HCT116 (cell line): ENCODE data around the gene TTLL11. TPM values are rescaled to one million over a fixed set of nuclear protein-coding genes. Genes with fewer than 3 reads are reported as not detected.

Source experiments
- ATAC-seq: fragments of 200-7000 bp; cut with Tn5 transposase; 2 replicates; pipeline ENCODE4 v1.9.1; 2020; ENCODE audit warnings: mild to moderate bottlenecking, moderate library complexity
- BruUV-seq: library from RNA; stranded (reverse); fragments of 400-500 nt; replicated peaks from 2 replicates; lab custom pipeline; 2021; lab: Mats Ljungman, UMichigan
- CTCF ChIA-PET: fragments of 300-600 bp; sonication (Branson Sonifier 250); formaldehyde crosslinking; loops from one replicate; lab custom pipeline; 2021; ENCODE audit warnings: antibody characterized with exemption; lab: Charles Lee
- POLR2A ChIA-PET: fragments of 300-600, 350-600 bp; sonication (Branson Sonifier 250); formaldehyde crosslinking; loops from one replicate; lab custom pipeline; 2021; ENCODE audit warnings: antibody characterized with exemption; lab: Charles Lee
- RAD21 ChIA-PET, 2 experiments: fragments of 300-600 bp; sonication (Branson Sonifier 250); formaldehyde crosslinking; loops; one replicate each; lab custom pipeline; 2023; ENCODE audit warnings: low total read pairs in 2 of 2; ENCODE audit not compliant: uncharacterized antibody in 2 of 2, unreplicated experiment in 2 of 2, low non-redundant PET in 1 of 2; lab: Charles Lee
- DNase-seq: peaks from one replicate; pipeline ENCODE4 v3.0.0-alpha.2; 2010; ENCODE audit warnings: low read depth, low spot score
- H2AFZ ChIP-seq: fragments of 200-600 bp; shearing (Covaris generic), sonication (generic); 2 replicates; pipeline ENCODE4 v1.6.1; 2017; ENCODE audit warnings: low read depth, mixed run types, mixed read lengths, antibody characterized with exemption, low read length; ENCODE audit not compliant: poor library complexity, severe bottlenecking
- H3K27ac ChIP-seq: 2 replicates; pipeline ENCODE4 v1.5.1; 2012; ENCODE audit warnings: low read depth, low read length
- H3K27me3 ChIP-seq: fragments of 200-600 bp; sonication (generic); 2 replicates; pipeline ENCODE4 v1.6.1; 2016; ENCODE audit warnings: mixed run types, low read length, mixed read lengths; ENCODE audit not compliant: insufficient read depth
- H3K36me3 ChIP-seq, 2 experiments: fragments of 200-500 bp in 1 of 2; fragments of 200-600 bp in 1 of 2; sonication (Bioruptor generic) in 1 of 2; sonication (generic) in 1 of 2; 2 replicates each; pipeline versions ENCODE4 v1.5.1 to v1.6.1; 2014 to 2016; ENCODE audit warnings: low read length in 2 of 2, inconsistent platforms in 1 of 2, mixed read lengths in 1 of 2, mixed run types in 1 of 2; ENCODE audit not compliant: insufficient read depth in 2 of 2, control insufficient read depth in 1 of 2
- H3K4me1 ChIP-seq, 2 experiments: fragments of 200-600 bp in 1 of 2; sonication (generic) in 1 of 2; 2 replicates each; pipeline versions ENCODE4 v1.5.1 to v1.6.1; 2012 to 2017; ENCODE audit warnings: low read length in 2 of 2, inconsistent platforms in 1 of 2, mild to moderate bottlenecking in 1 of 2, mixed read lengths in 1 of 2, mixed run types in 1 of 2, moderate library complexity in 1 of 2; ENCODE audit not compliant: insufficient read depth in 2 of 2, control insufficient read depth in 1 of 2
- H3K4me2 ChIP-seq: fragments of 200-600 bp; sonication (generic); 2 replicates; pipeline ENCODE4 v1.6.1; 2017; ENCODE audit warnings: mixed run types, low read length, mixed read lengths
- H3K4me3 ChIP-seq, 2 experiments: fragments of 200-600 bp in 1 of 2; sonication (generic) in 1 of 2; replicated peaks in 1 of 2; 2 replicates each; pipeline ENCODE4 v1.5.1; 2011 to 2016; ENCODE audit warnings: low read length in 2 of 2, control low read depth in 1 of 2, low read depth in 1 of 2, mild to moderate bottlenecking in 1 of 2, mixed read lengths in 1 of 2, mixed run types in 1 of 2
- H3K79me2 ChIP-seq: fragments of 200-600 bp; sonication (generic); 2 replicates; pipeline ENCODE4 v1.6.1; 2017; ENCODE audit warnings: mild to moderate bottlenecking, mixed run types, low read length, moderate library complexity, mixed read lengths; ENCODE audit not compliant: insufficient read depth
- H3K9ac ChIP-seq: fragments of 200-600 bp; sonication (generic); 2 replicates; pipeline ENCODE4 v1.6.1; 2016; ENCODE audit warnings: low read length, mixed read lengths
- H3K9me2 ChIP-seq: fragments of 200-600 bp; sonication (generic), shearing (Covaris generic); 2 replicates; pipeline ENCODE4 v1.6.1; 2017; ENCODE audit warnings: mixed run types, mild to moderate bottlenecking, moderate library complexity; ENCODE audit not compliant: insufficient read depth
- H3K9me3 ChIP-seq, 2 experiments: fragments of 200-500 bp in 1 of 2; fragments of 200-600 bp in 1 of 2; sonication (Bioruptor generic) in 1 of 2; sonication (generic) in 1 of 2; 2 replicates each; pipeline ENCODE4 v1.6.1; 2014 to 2017; ENCODE audit warnings: low read length in 2 of 2, mixed read lengths in 2 of 2, inconsistent platforms in 1 of 2, low read depth in 1 of 2, mild to moderate bottlenecking in 1 of 2, mixed run types in 1 of 2, moderate library complexity in 1 of 2; ENCODE audit not compliant: control insufficient read depth in 1 of 2, insufficient read depth in 1 of 2
- H4K20me1 ChIP-seq: fragments of 200-600 bp; sonication (generic), shearing (Covaris generic); 2 replicates; pipeline ENCODE4 v1.6.1; 2017; ENCODE audit warnings: mixed run types, mild to moderate bottlenecking, moderate library complexity; ENCODE audit not compliant: insufficient read depth
- CBX3 ChIP-seq: IDR thresholded peaks from 2 replicates; pipeline ENCODE4 v1.6.1; 2012; ENCODE audit warnings: low read depth
- CEBPB ChIP-seq: IDR thresholded peaks from 2 replicates; pipeline ENCODE4 v1.6.1; 2012; ENCODE audit warnings: low read depth
- CTCF ChIP-seq, 3 experiments: fragments of 200-600 bp in 1 of 3; sonication (generic) in 1 of 3; IDR thresholded peaks in 2 of 3; conservative IDR thresholded peaks in 1 of 3; 2 replicates each; pipeline ENCODE4 v1.5.1; 2012 to 2017; ENCODE audit warnings: low read depth in 2 of 3, low read length in 2 of 3, antibody characterized with exemption in 1 of 3, borderline replicate concordance in 1 of 3, control low read depth in 1 of 3, mild to moderate bottlenecking in 1 of 3, mixed read lengths in 1 of 3, mixed run types in 1 of 3, moderate library complexity in 1 of 3; ENCODE audit not compliant: insufficient read depth in 1 of 3
- EGR1 ChIP-seq: IDR thresholded peaks from 2 replicates; pipeline ENCODE4 v1.6.1; 2012; ENCODE audit warnings: low read depth
- ELF1 ChIP-seq: IDR thresholded peaks from 2 replicates; pipeline ENCODE4 v1.6.1; 2012; ENCODE audit warnings: low read depth, borderline replicate concordance
- EZH2 ChIP-seq: fragments of 200-600 bp; sonication (generic); IDR thresholded peaks from 2 replicates; pipeline ENCODE4 v1.6.1; 2017; ENCODE audit warnings: antibody characterized with exemption, mixed run types
- MAX ChIP-seq: IDR thresholded peaks from 2 replicates; pipeline ENCODE4 v1.6.1; 2012
- POLR2A ChIP-seq: IDR thresholded peaks from 2 replicates; pipeline ENCODE4 v1.7.0; 2011; ENCODE audit warnings: borderline replicate concordance; ENCODE audit not compliant: insufficient read depth, insufficient read length; ENCODE audit errors: extremely low read depth
- RAD21 ChIP-seq: IDR thresholded peaks from 2 replicates; pipeline ENCODE4 v1.6.1; 2012; ENCODE audit warnings: low read depth, mild to moderate bottlenecking
- SIN3A ChIP-seq: IDR thresholded peaks from 2 replicates; pipeline ENCODE4 v1.6.1; 2012; ENCODE audit warnings: low read depth
- SP1 ChIP-seq: IDR thresholded peaks from 2 replicates; pipeline ENCODE4 v1.6.1; 2012; ENCODE audit warnings: low read depth
- SRF ChIP-seq: IDR thresholded peaks from 2 replicates; pipeline ENCODE4 v1.6.1; 2012; ENCODE audit warnings: low read depth
- TCF7L2 ChIP-seq: IDR thresholded peaks from 2 replicates; pipeline ENCODE4 v1.7.0; 2011; ENCODE audit warnings: borderline replicate concordance, inconsistent platforms; ENCODE audit not compliant: insufficient read depth, insufficient read length; ENCODE audit errors: extremely low read depth
- ZBTB33 ChIP-seq: IDR thresholded peaks from 2 replicates; pipeline ENCODE4 v1.6.1; 2011; ENCODE audit warnings: mild to moderate bottlenecking, low read length, moderate library complexity; ENCODE audit not compliant: insufficient replicate concordance; ENCODE audit errors: extremely low read depth
- ZNF274 ChIP-seq: fragments of 200-500 bp; sonication (Bioruptor generic); IDR thresholded peaks from 2 replicates; pipeline ENCODE4 v1.6.1; 2014; ENCODE audit warnings: mild to moderate bottlenecking, low read depth, low read length, inconsistent platforms
- intact Hi-C: fragments of 100-400 bp; cut with micrococcal nuclease; formaldehyde crosslinking; loops from 2 replicates; pipeline ENCODE4 v1.10.0; 2022
- total RNA-seq: library from RNA; stranded (reverse); gene quantifications from one replicate; pipeline ENCODE4 v1.2.1, GENCODE V29; 2021; ENCODE audit not compliant: unreplicated experiment

Gene TTLL11
- total RNA-seq, 1 experiment from 2014 or later = 2.2 TPM

DNA sequence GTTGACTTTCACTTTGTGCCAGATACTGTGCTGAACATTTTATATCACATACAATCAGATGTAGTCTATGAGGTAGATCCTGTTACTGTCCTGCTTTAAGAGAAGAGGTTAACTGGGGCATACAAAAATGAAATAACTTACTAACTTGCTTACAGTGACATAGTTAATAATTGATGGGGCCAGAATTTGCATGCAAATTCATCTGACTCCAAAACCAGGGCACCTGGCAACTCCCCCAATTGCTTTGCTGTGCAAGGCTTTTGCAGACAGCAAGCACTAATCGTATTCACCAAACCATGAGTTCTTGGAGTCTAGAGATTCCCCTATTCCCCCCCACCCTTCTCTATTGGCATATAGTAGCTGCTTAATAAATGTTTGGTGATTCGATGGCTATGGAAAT lies 155.9 kb downstream of the TTLL11 start:
- TF ChIP-seq CBX3 = no peak
- no peak for TF ChIP-seq ELF1
- TF ChIP-seq SP1 = no peak
- no peak for TF ChIP-seq CTCF (IDR thresholded peaks at IDR 0.05 in 2 of 3, conservative IDR thresholded peaks at IDR 0.05 in 1 of 3; ENCODE audit: borderline replicate concordance in 1 of 3, insufficient read depth in 1 of 3, low read depth in 2 of 3, low read length in 2 of 3)
- no peak for TF ChIP-seq MAX
- TF ChIP-seq POLR2A = no peak
- TF ChIP-seq ZNF274 = no peak
- TF ChIP-seq ZBTB33 = no peak
- no peak for TF ChIP-seq EGR1
- no peak for TF ChIP-seq EZH2
- no peak for TF ChIP-seq SRF
- TF ChIP-seq SIN3A = no peak
- no peak for TF ChIP-seq RAD21
- no peak for TF ChIP-seq CEBPB
- no peak for TF ChIP-seq TCF7L2
- ChIA-PET POLR2A (no interaction called here), CTCF (no interaction called here), RAD21 (no interaction called here)
- Histone ChIP-seq H3K27me3 (peaks cover 2% of the 10 kb centered on the region; the same call in 1 of the 2 replicates), H3K9me2 (no peaks in the 10 kb centered on the region), H3K4me1 (no peaks in the 10 kb centered on the region), H3K36me3 (no peaks in the 10 kb centered on the region), H3K27ac (no peak overlapping the region), H3K4me2 (no peak overlapping the region), H4K20me1 (no peaks in the 10 kb centered on the region), H3K4me3 (no peak overlapping the region), H3K79me2 (no peaks in the 10 kb centered on the region), H3K9me3 (no peaks in the 10 kb centered on the region), H2AFZ (no peak overlapping the region), H3K9ac (no peak overlapping the region)
- intact Hi-C loops = no loop called here
- no peak for ATAC-seq
- BruUV-seq = no TSS peak
- DNase-seq = no peak
